Stimulated activated CD4-positive, alpha-beta T cell treated with anti-CD3 and anti-CD28 coated beads, Interleukin-2, amount 100 ng/mL, for 48 hours (primary cell): ENCODE measurements around the gene TUBA3E.
A peak's percentile ranks its signal among the peaks of the same experiment; 100 is the strongest.
"Not testable (repeated sequence)": the region's sequence is repeated elsewhere in the genome, so short reads cannot be mapped to it uniquely, and the experiment has no call there.

ENCODE experiments used
- DNase-seq, 2 donors: peaks; one replicate each; pipeline ENCODE4 v3.0.0-alpha.2; 2020

Gene TUBA3E

DNA sequence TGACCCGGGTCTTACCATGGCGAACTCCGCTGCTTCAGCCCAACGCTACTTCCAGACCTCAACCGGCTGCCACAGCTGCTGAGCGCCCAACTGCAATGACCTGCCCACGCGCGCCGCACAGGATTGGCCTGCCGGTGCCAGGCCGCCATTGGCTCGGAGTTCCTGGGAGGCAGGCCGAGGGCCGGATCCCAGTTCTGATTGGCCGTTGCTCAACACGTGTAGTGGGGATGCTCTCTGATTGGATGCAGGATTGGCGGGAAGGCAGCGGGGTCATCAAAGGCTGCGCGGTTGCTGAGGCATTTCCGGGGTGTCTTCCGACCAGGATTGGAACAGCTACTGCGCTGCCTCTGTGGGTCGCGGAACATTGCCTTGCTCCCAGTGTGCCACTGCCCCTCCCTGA is at the start of gene TUBA3E:
TUBA3E (minus strand) TSS at position 97 of the 400 bp plus-strand sequence; CDS start at position 18, 79 bp downstream.
- DNase-seq = no peak

GRCh38 chr2:130246430-130246829 is 48.2 kb upstream of the TUBA3E start:
- no peak for DNase-seq

GRCh38 chr2:130245976-130246375 is 47.7 kb upstream of the TUBA3E start:
- DNase-seq = no peak

- no peak for DNase-seq
Observed at GRCh38 chr2:130243359-130243758, 45.1 kb upstream of the TUBA3E start.

DNA sequence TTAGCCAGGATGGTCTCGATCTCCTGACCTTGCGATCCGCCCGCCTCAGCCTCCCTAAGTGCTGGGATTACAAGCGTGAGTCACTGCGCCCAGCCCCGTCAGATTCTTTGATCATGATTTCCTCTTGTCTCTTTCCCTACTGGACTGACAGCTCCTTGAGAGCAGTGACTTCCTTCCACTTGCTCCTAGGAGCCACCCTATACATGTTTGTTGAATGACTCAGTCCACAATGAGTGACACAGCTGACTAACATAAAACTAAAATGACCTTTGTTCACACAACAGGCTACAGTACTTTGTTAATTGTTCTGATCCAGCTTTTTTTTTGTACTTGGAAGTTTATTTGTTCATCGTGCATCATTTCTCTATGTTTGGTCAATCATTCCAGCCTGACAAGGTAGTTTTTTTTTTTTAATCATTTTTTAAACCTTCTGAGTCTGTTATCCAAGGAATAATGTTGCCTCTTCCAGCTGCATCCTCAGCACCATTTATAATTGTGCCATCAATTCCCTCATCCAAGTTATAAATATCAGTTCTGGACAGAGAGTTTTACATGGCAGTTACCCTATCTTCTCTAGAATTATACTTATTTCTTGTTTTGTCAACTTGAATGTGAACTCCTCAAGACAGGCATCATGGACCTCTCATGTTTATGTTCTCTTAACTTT is 42.9 kb upstream of the TUBA3E start:
- DNase-seq = no peak

DNA sequence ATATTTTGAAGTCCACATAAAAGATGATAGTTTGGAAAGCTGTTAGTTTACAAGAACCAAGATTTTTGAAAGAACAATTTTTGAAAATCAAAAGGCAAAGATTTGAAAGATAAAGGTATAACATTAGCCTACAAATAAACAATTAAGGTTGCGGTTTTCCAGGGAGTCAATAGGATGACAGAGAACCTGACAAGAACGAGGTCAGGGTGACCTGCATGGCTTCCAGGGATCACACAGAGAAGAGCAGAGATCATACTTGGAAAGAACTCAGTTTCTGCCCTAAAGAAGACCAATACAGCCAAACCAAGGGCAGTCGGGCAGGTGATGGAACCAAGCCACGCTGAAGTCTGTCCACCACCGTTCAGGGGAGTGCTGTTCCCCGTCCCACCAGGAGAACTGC is 41.3 kb upstream of the TUBA3E start:
- not testable (repeated sequence) for DNase-seq

DNA sequence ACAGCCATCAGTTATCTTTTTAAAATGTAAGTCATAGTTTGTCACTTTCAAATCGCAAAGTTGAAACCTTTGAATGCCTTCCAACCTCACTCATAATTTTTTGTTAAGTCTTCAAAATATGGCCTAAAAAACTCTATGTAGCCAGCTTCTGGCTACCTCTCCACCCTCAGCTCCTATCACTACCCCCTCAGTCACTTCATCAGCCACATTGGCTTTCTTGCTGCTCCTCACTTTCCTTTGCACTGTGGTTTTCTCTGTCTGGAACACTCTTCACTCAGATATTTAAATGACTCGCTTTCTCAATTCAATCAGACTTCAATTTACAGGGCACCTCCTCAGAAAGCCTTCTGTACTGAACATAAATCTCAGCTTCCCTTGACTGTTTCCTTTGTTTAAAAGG is 34.8 kb upstream of the TUBA3E start:
- DNase-seq = not testable (repeated sequence)

DNA sequence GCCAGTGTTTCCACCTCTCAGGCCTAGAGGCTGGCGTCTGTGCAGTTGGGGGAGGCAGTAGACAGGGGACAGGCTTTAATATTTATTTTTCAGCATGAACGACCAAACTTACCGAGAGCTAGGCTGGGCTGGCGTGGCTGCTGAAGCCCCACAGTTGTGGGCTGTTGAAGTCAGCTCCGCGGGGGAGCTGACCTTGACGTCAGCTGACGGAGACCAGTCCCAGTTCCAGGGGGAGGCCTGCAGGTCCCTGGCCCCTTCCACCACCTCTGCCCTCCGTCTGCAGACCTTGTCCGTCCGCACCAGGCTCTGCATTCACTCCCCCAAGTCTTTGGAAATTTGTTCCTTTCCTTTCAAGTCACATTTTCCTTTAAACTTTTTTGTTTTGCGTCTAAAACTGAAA is 33.4 kb upstream of the TUBA3E start:
- no peak for DNase-seq

- not testable (repeated sequence) for DNase-seq
Observed at GRCh38 chr2:130230907-130231306, 32.7 kb upstream of the TUBA3E start.

DNA sequence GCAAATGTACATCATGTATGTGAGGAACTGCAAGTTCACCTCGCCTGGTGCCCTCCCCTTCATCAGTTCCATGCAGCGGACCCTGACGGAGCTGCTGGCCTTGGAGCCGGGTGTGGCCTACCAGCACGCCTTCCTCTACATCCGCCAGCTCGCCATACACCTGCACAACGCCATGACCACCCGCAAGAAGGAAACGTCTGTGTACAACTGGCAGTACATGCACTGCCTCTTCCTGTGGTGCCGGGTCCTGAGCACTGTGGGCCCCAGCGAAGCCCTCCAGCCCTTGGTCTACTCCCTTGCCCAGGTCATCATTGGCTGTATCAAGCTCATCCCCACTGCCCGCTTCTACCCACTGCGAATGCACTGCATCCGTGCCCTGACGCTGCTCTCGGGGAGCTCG is 32.1 kb upstream of the TUBA3E start:
- DNase-seq = not testable (repeated sequence)

- DNase-seq = peak; percentile 4 to 14
Observed at GRCh38 chr2:130229161-130229510, 30.9 kb upstream of the TUBA3E start.

DNA sequence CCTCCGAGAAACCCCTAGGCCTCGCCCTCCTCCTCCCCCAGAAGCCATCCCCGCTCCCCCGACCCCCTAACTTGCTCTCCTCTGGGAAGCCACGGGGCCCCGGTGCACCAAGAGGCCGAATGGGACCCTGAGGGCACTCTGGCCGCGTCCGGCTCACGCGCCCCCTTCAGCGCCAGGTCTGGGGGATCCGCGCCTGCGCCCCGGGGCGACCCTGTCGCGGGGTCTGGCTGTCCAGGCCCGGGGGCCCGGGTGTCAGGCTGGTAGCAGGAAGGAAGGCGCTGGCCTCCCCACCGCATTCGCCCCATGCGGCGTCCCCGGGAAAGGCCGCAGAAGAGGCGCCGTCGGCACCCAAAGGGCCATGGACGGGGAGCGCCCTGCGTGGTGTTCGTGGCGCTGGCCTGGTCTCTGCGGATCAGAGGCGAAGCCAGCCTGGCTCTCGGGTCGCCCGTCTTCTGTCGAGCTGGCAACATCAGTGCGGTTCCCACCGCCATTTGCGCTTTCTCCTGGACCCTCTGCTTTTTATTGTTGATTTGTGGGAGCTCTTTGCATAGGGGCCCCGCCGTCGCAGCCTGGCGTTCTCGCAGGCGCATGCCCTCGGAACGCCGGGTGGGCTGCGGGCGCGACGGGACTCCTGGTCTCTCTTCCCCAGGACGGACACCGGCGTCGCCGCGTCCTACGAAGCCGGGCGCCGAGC is 30.4 kb upstream of the TUBA3E start:
- not testable (repeated sequence) for DNase-seq

- DNase-seq = not testable (repeated sequence)
Observed at GRCh38 chr2:130228005-130228404, 29.8 kb upstream of the TUBA3E start.

DNA sequence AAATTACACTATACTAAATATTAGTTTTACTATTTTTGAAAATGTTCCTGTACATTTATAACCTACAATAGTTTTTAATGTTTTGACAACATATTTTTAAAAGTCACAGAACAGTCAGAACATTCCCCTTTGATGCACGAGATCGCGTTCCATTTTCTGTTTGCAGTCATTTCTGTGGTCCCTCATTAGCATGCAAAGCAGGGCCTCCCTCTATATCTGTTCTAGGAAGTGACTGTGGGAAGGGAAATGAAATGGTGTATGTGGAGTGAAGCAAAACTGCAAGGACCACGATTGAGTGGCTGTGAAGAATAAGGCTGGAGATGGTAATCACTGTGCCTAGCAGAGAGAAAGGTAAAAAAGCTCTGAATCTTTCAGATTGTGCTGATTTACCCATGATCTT is 24.3 kb upstream of the TUBA3E start:
- not testable (repeated sequence) for DNase-seq

DNA sequence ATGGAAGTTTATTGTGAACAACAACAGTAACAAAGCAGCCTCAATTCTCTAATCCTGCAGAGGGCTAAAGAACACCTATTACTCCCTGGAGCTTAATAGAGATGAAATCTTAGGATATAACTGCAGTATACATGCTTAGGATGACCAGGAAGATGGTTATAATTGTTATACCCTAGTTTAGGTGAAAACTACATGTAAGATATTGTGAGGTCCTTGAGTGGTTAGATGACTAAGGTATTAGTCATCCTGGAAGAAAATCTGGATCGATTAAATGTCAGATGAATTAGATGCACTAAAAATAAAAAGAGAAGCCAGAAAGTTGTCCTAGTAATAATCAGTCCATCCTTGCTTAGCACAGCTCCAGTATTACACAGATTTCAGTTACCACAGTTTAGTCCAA is 22.3 kb upstream of the TUBA3E start:
- not testable (repeated sequence) for DNase-seq

GRCh38 chr2:130219147-130219546 is 20.9 kb upstream of the TUBA3E start:
- not testable (repeated sequence) for DNase-seq

DNA sequence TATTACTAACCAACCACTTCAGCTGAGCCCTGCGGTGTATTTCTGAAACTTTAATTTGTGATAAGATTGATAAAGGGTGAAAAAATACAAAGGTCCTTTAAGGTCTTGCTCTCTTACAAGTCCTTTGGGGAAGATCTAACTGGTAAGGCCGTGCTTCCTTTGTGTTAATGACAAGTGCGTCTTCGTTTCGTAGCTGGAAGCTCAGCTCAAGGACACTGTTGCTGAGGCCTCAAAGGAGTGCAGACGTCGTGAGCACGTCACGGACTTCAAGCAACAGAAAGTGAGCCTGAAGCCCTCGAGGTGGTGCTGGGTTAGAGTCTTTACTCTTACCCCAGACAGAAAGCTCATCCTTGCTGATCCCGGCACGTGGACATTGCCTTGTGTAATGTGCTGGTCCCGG is 8.8 kb upstream of the TUBA3E start:
- not testable (repeated sequence) for DNase-seq

DNA sequence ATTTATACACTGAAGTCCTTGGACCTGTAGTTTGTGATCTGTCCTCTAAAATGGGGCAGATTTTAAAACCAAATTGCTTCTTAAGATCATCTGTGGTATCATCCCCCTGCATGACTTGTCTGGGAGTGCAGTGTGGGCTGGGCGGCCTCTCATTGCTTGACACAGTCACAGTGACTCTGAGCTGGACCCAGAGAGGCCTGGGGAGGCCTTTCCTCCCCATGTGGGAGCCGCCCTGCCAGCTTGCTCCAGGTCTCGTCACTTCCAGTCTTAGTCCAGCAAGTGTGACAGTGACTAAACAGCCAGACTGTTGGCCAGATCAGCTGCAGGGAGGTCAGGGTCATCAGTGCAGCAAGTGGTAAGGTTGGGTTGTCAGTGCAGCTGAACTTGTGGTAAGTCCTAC is 4.9 kb upstream of the TUBA3E start:
- DNase-seq = not testable (repeated sequence)

DNA sequence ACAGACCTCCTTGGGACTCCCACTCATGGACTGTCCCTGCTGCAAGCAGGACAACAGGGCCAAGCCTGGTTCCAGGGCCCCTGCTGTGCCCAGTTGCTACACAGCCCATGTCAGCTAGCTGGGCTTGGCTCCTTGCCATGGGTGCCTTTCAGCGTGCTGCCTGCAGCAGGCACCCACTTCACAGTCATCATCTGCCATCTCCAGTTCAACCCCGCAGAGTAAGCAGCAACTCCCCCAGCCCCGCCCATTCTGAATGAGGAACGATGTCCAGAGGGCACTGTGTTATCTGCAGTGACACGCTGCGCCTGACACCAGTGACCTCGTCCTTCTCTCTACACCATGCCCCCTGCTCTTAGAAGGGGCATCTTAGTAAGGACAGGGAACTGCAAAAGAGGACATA is 4.3 kb upstream of the TUBA3E start:
- not testable (repeated sequence) for DNase-seq

DNA sequence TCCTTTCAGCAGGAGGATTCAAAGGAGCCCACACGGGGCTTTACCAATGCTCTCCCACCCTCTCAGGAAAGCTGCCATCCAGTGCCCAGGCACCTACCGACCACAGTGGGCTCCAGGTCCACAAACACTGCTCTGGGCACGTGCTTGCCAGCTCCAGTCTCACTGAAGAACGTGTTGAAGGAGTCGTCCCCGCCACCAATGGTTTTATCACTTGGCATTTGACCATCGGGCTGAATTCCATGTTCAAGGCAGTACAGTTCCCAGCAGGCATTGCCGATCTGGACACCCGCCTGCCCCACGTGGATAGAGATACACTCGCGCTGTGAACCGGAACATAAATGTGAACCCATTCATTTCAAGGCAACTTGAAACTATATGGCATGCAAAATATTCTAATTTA is 2.2 kb downstream of the TUBA3E start:
- DNase-seq = not testable (repeated sequence)

GRCh38 chr2:130195089-130195635 is 3.1 kb downstream of the TUBA3E start:
- DNase-seq = not testable (repeated sequence)

DNA sequence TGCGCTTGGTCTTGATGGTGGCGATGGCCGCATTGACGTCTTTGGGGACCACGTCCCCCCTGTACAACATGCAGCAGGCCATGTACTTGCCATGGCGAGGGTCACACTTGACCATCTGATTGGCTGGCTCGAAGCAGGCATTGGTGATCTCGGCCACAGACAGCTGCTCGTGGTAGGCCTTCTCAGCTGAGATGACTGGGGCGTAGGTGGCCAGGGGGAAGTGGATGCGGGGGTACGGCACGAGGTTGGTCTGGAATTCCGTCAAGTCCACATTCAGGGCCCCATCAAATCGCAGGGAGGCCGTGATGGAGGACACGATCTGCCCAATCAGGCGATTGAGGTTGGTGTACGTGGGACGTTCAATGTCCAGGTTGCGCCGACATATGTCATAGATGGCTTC is 4.4 kb downstream of the TUBA3E start:
- DNase-seq = not testable (repeated sequence)

DNA sequence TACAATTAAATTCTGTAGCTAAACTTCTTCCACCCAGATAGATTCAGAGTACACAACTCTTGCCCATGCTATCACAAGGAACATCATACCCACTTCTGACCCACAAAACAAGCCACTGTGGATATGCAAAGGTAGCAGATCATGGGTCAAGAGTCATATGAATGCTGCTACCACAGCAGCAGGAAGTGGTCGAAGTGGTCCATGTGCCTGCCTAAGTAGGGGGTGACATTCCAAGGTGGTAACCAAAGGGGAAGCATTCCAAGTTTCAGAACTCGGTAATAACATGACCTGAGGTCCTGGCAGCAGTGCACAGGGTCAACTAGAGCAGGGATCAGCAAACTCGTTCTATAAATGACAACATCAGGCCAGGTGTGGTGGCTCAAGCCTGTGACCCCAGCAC is 5.8 kb downstream of the TUBA3E start:
- DNase-seq = not testable (repeated sequence)

DNA sequence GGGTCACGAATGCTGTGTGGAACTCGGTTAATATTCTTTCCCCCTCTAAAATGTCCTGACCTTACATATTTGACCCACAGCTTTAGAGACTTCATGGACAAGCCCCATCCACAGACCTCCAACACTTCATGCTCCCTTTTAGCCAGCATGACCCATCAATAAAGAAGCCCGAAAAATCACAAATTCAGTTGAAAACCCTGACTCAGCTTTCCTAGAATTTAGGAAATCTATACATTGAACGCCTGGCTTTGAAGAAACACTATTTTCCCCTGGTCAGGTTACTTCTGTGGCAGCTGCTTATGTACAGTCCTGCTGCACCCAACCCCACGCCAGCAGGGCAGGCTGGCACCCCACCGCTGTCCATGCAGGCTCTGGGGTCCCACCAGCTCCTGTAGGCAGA is 6.9 kb downstream of the TUBA3E start:
- not testable (repeated sequence) for DNase-seq
